DOHH2 (cell line): ENCODE measurements around the gene NUP62.

Experiments
- EZH2phosphoT487 ChIP-seq: fragments of 200-600 bp; sonication (generic); IDR thresholded peaks from 2 replicates; pipeline ENCODE4 v1.6.1; 2017; ENCODE audit warnings: borderline replicate concordance, mild to moderate bottlenecking, antibody characterized with exemption, low read length, moderate library complexity, mixed read lengths
- TF ChIP-seq, protein P1 (sequence below): fragments of 200-600 bp; sonication (generic); IDR thresholded peaks from one replicate; pipeline ENCODE4 v1.5.1; 2014; ENCODE audit warnings: antibody characterized with exemption, mild to moderate bottlenecking, low read depth, low read length; ENCODE audit not compliant: poor library complexity, severe bottlenecking

DNA sequence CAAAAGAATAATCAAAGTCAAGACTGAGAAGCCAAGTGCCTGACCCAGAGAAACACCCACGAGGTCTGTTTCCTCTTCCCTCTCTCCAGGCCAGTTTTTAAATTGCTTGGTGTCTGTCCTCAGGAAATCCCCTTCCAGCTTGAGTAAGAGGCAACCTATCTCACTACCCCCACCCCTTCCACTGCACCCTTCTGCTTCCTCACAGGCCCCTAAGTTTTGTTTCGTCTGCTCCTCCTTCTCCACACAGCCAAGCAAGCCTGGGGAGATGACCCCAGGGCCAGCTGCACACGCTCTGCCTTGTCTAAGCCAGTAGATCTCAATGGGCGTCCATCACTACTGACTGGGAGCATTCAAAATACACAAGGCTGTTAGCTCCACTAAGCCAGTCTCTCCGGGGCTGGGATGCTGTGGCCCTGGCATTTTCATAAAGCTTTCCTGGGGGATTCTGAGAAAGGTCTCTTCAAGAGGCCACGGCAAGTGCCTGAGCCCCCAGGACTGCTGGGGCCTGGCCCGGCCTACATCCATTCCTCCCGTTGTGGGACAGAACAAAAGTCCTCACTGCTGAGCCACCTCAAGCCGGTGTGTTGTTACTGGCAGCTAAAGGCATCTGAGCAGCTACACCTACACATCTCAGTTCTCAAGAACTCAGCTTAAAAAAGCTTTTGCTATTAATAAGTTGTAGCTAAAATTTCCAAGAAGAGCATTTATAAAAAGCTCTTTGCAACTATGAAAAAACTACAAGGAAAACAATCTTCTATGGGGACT lies 17.7 kb downstream of the NUP62 start:
- TF ChIP-seq, protein P1, sequence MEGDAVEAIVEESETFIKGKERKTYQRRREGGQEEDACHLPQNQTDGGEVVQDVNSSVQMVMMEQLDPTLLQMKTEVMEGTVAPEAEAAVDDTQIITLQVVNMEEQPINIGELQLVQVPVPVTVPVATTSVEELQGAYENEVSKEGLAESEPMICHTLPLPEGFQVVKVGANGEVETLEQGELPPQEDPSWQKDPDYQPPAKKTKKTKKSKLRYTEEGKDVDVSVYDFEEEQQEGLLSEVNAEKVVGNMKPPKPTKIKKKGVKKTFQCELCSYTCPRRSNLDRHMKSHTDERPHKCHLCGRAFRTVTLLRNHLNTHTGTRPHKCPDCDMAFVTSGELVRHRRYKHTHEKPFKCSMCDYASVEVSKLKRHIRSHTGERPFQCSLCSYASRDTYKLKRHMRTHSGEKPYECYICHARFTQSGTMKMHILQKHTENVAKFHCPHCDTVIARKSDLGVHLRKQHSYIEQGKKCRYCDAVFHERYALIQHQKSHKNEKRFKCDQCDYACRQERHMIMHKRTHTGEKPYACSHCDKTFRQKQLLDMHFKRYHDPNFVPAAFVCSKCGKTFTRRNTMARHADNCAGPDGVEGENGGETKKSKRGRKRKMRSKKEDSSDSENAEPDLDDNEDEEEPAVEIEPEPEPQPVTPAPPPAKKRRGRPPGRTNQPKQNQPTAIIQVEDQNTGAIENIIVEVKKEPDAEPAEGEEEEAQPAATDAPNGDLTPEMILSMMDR, result no peak
- no peak for TF ChIP-seq EZH2phosphoT487
